Caco-2 (cell line): ENCODE data around the gene PNMA8A. TPM values are rescaled to one million over a fixed set of nuclear protein-coding genes. Genes with fewer than 3 reads are reported as not detected.

Experiments used
- BruUV-seq: library from RNA; stranded (reverse); fragments of 400-500 nt; replicated peaks from 2 replicates; lab custom pipeline; 2021; lab: Mats Ljungman, UMichigan
- CTCF ChIA-PET: fragments of 300-600 bp; sonication (Branson Sonifier 250); formaldehyde crosslinking; loops from one replicate; lab custom pipeline; 2022; ENCODE audit warnings: antibody characterized with exemption; lab: Charles Lee
- POLR2A ChIA-PET: fragments of 300-600 bp; sonication (Branson Sonifier 250); formaldehyde crosslinking; loops from one replicate; lab custom pipeline; 2022; ENCODE audit warnings: antibody characterized with exemption; lab: Charles Lee
- DNase-seq, 2 experiments: peaks; one replicate each; pipeline versions ENCODE4 v3.0.0 to v3.0.0-alpha.2; 2020 to 2022
- H3K27me3 ChIP-seq: replicated peaks from 2 replicates; pipeline ENCODE4 v1.6.0; 2011; ENCODE audit warnings: low read length; ENCODE audit not compliant: control insufficient read depth, insufficient read depth
- H3K36me3 ChIP-seq: 2 replicates; pipeline ENCODE4 v1.5.1; 2011; ENCODE audit warnings: low read length; ENCODE audit not compliant: control insufficient read depth, insufficient read depth
- H3K4me1 ChIP-seq: fragments of 250-450 bp; sonication (Bioruptor Pico); 2 replicates; pipeline ENCODE4 v1.5.1; 2020; ENCODE audit warnings: mild to moderate bottlenecking
- H3K4me3 ChIP-seq: 2 replicates; pipeline ENCODE4 v1.5.1; 2011; ENCODE audit warnings: low read depth, mild to moderate bottlenecking, control low read depth, low read length
- H3K9me3 ChIP-seq: fragments of 250-450 bp; sonication (Bioruptor Pico); 2 replicates; pipeline ENCODE4 v1.5.1; 2020; ENCODE audit warnings: mild to moderate bottlenecking, moderate library complexity
- H3K27ac Mint-ChIP-seq: one replicate; pipeline ENCODE4 v1.8.0; 2022; ENCODE audit warnings: mixed read lengths; ENCODE audit not compliant: unreplicated experiment
- H3K27me3 Mint-ChIP-seq: one replicate; pipeline ENCODE4 v1.8.0; 2022; ENCODE audit warnings: mixed read lengths; ENCODE audit not compliant: insufficient read depth, unreplicated experiment
- H3K36me3 Mint-ChIP-seq: one replicate; pipeline ENCODE4 v1.8.0; 2022; ENCODE audit warnings: mild to moderate bottlenecking, mixed read lengths; ENCODE audit not compliant: insufficient read depth, unreplicated experiment
- H3K4me1 Mint-ChIP-seq: one replicate; pipeline ENCODE4 v1.8.0; 2022; ENCODE audit warnings: low read depth, mixed read lengths; ENCODE audit not compliant: unreplicated experiment
- H3K4me3 Mint-ChIP-seq: one replicate; pipeline ENCODE4 v1.8.0; 2022; ENCODE audit warnings: mild to moderate bottlenecking, moderate library complexity, mixed read lengths; ENCODE audit not compliant: unreplicated experiment
- H3K9me3 Mint-ChIP-seq: one replicate; pipeline ENCODE4 v1.8.0; 2022; ENCODE audit warnings: mixed read lengths; ENCODE audit not compliant: unreplicated experiment
- CTCF ChIP-seq, 2 experiments: fragments of 200-600 bp in 1 of 2; IDR thresholded peaks; 1 replicate in 1 of 2; 2 replicates in 1 of 2; pipeline versions ENCODE4 v1.5.1 to v1.8.0; 2011 to 2022; ENCODE audit warnings: antibody characterized with exemption in 1 of 2, control low read depth in 1 of 2, inconsistent platforms in 1 of 2, low read depth in 1 of 2, low read length in 1 of 2, mild to moderate bottlenecking in 1 of 2, moderate library complexity in 1 of 2; ENCODE audit not compliant: insufficient read depth in 1 of 2, severe bottlenecking in 1 of 2, unreplicated experiment in 1 of 2
- intact Hi-C: fragments of 100-400 bp; cut with micrococcal nuclease; formaldehyde crosslinking; loops from one replicate; pipeline ENCODE4 v1.10.0; 2022; ENCODE audit not compliant: unreplicated experiment
- total RNA-seq: library from RNA; stranded (reverse); gene quantifications from 2 replicates; pipeline ENCODE4 v1.2.3, GENCODE V29; 2022

The PNMA8A gene
- total RNA-seq, 1 experiment from 2014 or later, result not detected

GRCh38 chr19:46489445-46490272 is 18.3 kb upstream of the PNMA8A start:
- no TSS peak for BruUV-seq
- H3K4me1 Mint-ChIP-seq, result no peaks in the 10 kb centered on the region
- peaks cover 9% of the 10 kb centered on the region for H3K27me3 Mint-ChIP-seq
- no peaks in the 10 kb centered on the region for H3K9me3 Mint-ChIP-seq
- no peak overlapping the region for H3K27ac Mint-ChIP-seq
- no peak overlapping the region for H3K4me3 ChIP-seq
- H3K36me3 Mint-ChIP-seq, result no peaks in the 10 kb centered on the region
- ChIA-PET CTCF (interaction anchor here (0.6 kb wide), 1 partner anchor 434 kb away, joined by 4 read pairs; no protein-coding TSS in a partner anchor), POLR2A (no interaction called here)
- H3K9me3 ChIP-seq, result no peaks in the 10 kb centered on the region
- H3K36me3 ChIP-seq, result no peaks in the 10 kb centered on the region
- TF ChIP-seq CTCF (IDR thresholded peaks at IDR 0.05; ENCODE audit: insufficient read depth in 1 of 2, low read depth in 1 of 2, low read length in 1 of 2, severe bottlenecking in 1 of 2, unreplicated experiment in 1 of 2), result no peak
- no peak for DNase-seq
- H3K4me3 Mint-ChIP-seq, result no peak overlapping the region
- H3K4me1 ChIP-seq, result no peaks in the 10 kb centered on the region
- intact Hi-C loops, result no loop called here
- peaks cover 1% of the 10 kb centered on the region for H3K27me3 ChIP-seq

- H3K27me3 Mint-ChIP-seq, result peaks cover 11% of the 10 kb centered on the region
- H3K36me3 ChIP-seq, result no peaks in the 10 kb centered on the region
- H3K4me3 Mint-ChIP-seq, result peak overlapping the region; percentile 43
- BruUV-seq, result no TSS peak
- no peak for TF ChIP-seq CTCF (IDR thresholded peaks at IDR 0.05; ENCODE audit: insufficient read depth in 1 of 2, low read depth in 1 of 2, low read length in 1 of 2, severe bottlenecking in 1 of 2, unreplicated experiment in 1 of 2)
- no peaks in the 10 kb centered on the region for H3K9me3 Mint-ChIP-seq
- H3K4me1 ChIP-seq, result no peaks in the 10 kb centered on the region
- no peak for DNase-seq
- intact Hi-C loops, result no loop called here
- H3K27ac Mint-ChIP-seq, result no peak overlapping the region
- H3K27me3 ChIP-seq, result peaks cover 1% of the 10 kb centered on the region
- H3K36me3 Mint-ChIP-seq, result no peaks in the 10 kb centered on the region
- H3K4me3 ChIP-seq, result no peak overlapping the region
- CTCF ChIA-PET, result interaction anchor here (2.4 kb wide), 1 partner anchor 208 kb away, joined by 11 read pairs; no protein-coding TSS in a partner anchor
- no peaks in the 10 kb centered on the region for H3K9me3 ChIP-seq
- POLR2A ChIA-PET, result no interaction called here
- H3K4me1 Mint-ChIP-seq, result no peaks in the 10 kb centered on the region
Measured at GRCh38 chr19:46488551-46488950, 17.2 kb upstream of the PNMA8A start.

- Mint-ChIP-seq H3K9me3 (no peaks in the 10 kb centered on the region), H3K27me3 (peaks cover 13% of the 10 kb centered on the region), H3K4me3 (peak overlapping the region; percentile 43), H3K27ac (no peak overlapping the region), H3K36me3 (no peaks in the 10 kb centered on the region), H3K4me1 (no peaks in the 10 kb centered on the region)
- Histone ChIP-seq H3K4me3 (peak overlapping the region; percentile 22), H3K9me3 (no peaks in the 10 kb centered on the region), H3K27me3 (peaks cover 1% of the 10 kb centered on the region), H3K36me3 (no peaks in the 10 kb centered on the region), H3K4me1 (no peaks in the 10 kb centered on the region)
- intact Hi-C loops, result loop anchor here (1.0 to 2.0 kb wide), 3 partner anchors 86 to 207 kb away; no protein-coding TSS in a partner anchor
- BruUV-seq, result no TSS peak
- TF ChIP-seq CTCF (IDR thresholded peaks at IDR 0.05; ENCODE audit: insufficient read depth in 1 of 2, low read depth in 1 of 2, low read length in 1 of 2, severe bottlenecking in 1 of 2, unreplicated experiment in 1 of 2), result peak; percentile 93 to 94
- ChIA-PET POLR2A (no interaction called here), CTCF (interaction anchor here (0.5 to 2.4 kb wide), 3 partner anchors 56 to 207 kb away, joined by 3 to 11 read pairs (median 6); no protein-coding TSS in a partner anchor)
- DNase-seq, result peak; percentile 71 to 86
Measured at GRCh38 chr19:46487802-46488445, 16.6 kb upstream of the PNMA8A start.
